Measurements from ENCODE around the gene PARVB.

The PARVB gene

DNA sequence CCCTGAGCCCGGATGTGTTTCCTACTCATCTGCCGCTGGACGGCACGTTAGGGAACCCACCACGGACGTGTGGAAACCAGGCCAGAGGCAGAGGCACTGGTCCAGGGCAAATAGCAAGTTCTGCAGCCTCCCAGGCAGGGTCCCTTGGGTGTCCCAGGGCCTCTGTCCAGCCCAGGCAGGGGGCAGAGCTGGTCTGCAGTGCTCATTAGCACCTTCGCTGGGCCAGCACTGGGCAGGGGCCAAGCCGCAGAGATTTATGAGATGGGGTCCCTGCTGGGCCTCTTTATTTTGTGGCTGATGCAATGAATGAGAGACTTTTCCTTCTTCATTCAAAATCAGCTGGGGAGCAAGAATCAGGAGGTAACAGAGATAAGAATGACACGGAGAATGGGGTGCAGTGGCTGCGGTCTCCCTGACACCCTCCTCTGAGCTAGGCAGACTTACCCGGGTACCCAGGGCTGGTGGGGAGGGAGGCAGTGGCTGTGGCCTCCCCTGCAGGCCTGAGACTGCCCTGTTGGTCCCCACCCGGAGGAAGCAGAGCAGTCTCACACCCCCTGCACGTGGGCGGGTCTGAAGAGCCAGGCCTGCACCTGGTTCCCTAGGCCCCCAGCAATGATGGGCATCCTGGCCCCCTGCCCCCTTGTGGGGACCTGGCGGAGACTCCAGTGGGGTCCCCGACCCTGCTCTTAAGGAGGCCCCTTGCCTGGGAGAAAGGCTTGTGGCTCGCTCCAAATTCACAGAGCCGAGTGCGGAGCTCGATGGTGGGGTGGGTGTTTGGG, 142.6 kb downstream of the PARVB start:
- no peak for DNase-seq

DNA sequence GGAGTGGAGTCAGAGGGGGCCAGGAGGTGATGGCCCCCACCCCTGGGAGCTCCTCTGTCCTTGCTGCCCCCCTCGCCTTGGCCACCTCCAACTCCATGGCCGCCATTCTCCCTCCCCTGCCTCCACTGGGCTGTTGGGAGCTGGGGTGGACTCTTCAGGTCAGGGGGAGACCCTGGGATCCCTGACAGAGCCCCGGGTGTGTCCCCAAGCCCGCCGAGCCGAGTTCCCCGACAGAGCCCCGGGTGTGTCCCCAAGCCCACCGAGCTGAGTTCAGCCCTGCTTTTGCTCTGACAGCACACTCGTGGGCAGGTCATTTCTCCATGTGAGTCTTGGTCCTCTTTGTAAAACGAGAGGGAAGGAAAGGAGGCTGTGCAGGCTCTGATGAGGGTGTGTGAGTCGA, 143.4 kb downstream of the PARVB start:
- DNase-seq: no peak

DNA sequence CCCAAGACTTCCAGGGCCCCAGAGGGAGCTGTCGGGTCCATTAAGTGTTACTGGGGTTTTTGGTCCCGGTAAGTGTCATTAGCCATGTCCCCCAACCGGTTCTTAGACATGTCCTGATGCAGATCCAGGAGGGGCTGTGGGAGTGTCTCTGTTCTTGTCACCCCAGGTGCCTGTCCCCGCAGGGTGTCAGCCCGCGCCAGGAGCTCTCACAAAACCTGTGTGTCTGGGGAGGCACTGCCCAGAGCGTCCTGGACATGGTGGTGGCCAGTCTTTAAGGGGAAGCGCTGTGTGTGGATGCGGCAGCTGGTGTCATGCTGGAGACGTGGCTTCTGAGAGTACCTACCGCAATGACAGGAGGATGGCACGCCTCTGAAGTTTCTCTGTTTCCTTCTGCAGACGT, 144.1 kb downstream of the PARVB start:
- DNase-seq: no peak

DNA sequence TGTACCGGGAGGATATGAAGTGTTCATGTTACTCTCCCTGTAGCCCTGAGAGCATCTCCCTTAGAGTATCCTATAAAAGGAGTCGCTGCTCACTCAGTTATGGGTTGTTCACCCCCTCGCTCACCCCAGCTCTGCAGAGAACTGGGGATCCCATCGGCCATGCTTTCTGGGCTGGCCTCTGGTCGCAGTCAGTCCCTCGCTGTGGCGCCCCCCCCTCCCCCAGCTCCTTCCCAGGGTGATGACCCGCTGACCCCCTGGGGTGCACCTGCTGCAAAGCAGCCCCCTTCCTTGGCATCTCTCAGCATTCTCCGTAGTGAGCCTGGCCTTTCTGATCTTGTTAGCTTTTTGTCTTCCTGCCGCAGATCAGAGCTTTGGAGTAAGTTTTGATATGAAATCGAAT, 146.4 kb downstream of the PARVB start:
- no peak for DNase-seq

DNA sequence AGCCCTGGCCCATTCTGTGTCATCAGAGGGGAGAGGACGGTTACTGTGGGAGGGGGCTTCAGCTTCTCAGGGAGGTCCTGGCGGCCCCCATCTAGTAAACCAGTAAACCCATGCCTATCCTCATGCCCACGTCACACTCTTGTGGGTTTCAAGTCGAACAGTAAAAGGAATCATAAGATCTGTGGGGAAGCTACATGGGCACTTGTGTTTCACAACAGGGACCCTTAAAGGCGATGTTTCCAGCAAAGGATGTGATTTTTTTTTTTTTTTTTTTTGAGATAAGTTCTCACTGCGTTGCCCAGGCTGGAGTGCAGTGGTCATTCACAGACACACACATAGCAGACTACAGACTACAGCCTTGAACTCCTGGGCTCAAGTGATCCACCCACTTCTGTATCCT, 147.5 kb downstream of the PARVB start:
- DNase-seq: no peak

DNA sequence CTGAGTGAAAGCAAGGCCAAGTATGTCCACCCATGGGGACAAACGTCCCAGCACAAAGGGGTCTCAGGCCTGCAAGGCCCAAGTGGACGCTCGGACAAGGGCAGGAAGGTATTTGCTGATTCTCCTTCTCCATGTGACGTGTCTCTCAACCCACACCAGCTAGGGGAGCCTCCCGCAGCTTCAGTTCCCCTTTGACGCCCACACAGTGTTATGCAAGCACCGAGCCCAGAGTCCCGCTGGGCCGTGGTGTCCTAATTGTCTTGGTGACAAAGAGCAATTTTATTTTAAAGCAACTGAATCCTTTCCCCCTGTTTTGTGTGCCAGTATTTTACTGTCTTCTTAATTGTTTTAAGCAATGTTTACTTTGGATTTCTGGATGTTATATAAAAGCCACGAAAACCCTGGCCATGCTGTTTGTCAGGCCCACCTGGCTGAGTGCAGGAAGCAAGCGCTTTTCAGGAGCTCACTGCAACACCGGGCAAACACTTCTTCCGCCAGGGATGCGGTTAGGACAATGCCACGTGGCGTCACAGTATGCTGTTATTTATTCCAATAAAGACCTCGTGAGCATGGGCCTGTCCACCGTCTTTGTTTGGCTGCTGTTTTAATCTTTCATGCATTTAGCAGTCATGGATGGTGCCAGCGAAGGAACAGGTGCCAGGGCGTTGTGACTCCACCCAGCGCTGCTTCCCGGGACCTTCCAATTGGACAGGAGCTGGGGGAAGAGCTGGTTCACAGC, 148.4 kb downstream of the PARVB start:
- no peak for DNase-seq

DNA sequence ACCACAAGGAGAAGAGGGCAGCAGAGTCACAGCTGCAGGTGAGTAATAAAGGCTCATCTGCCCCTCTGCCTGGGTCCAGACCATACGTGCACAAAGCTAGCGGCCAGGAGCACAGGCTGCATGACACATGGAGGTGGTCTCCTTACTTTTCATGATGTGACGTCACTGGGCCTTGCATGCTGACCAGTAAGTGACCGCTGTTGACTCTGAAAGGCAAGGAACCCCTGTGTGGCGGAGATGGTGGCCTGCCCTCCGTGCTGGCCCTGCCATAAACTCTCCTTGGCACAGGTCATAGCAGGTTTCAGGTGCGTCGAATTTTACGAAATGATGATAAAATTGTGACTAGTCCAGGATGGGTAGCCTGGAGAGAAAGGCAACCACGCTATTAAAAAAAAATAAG, 149.1 kb downstream of the PARVB start:
- no peak for DNase-seq

DNA sequence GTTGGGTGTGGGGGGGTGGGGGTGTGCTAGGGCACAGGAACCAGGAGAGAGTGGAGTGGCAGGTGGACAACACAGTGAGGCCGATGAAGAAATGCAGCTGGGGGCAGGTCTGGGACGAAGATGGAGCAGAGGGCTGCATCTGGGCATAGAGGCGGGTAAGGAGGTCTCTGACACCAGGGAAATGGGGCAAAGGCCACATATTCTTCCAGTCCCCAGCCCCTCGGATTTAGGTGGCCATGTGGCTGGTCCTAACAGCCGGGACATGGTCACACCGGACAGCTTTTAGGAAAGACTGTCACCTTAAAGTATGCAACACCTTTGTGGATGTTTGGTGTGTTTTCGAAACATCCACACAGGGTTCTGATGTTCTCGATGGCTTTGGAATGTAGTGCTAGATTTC, 151.6 kb downstream of the PARVB start:
- DNase-seq: no peak

DNA sequence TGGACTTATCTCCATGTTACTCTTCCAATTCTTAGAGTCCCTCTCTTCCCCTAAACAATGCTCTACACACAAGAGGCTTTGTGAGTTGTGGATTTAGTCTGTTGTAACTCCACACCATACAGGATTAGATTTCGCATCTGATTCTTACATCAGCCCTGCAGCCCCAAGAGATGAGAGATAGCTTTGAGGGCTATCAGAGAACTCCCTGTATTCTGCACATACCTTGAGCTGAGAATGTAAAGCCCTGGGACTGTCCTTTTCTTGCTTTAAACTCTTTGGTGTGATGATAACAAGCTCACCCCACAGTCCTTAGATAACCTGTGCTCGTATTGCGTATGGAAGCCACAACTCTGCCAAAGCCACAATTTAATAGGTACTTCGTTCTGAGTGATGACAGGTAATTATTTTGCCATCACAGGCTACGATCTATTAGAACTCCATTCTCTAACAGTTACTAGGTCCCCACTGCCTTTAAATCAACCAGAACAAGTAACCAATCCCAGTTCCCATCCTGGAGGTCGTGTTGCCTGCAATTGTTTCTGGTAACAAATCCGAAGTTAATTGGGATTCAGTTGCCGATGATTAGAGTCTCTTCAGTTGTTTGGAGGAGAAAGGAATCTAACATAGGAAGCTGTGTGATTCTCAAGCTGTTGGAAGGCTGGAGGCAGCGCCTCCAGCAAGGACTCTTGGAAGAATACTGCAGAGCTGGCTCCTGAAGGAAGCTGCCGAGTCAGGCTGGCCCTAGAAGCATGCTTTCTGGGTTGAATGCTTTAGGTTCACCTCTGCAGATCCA, 155.3 kb downstream of the PARVB start:
- DNase-seq: no peak

DNA sequence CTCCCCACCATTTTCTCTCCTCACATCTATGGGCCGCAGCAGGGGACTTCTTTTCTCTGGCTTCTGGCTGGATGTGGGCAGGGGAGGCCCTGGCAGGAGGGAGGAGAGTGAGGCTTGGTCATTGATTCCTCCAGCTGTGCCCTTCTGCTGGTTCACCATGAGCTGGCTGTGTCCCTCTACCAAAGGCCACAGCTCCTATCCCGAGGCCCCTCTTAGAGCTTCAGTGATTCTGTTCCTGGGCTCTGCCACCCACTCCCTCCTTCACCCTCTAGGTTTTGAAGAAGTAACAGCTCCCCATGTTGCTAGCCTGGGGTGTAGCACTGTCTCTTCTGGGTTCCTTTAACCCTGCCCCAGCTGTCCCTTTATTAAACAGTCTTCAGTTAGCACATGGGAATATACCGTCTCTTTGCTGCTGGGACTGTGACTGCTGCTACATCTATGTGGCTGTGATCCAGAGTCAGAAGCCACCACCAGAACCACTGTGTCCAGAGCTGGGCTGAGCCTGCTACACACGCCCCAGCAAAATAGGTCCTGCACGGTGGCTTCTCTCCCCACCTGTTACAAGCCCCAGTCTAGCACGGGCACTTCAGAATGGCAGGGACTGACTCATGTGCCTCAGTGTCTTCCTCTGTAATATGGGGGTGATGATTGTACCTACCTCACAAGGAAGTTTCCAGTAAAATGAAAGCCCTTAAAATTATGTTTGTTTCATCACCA, 156.0 kb downstream of the PARVB start:
- no peak for DNase-seq

DNA sequence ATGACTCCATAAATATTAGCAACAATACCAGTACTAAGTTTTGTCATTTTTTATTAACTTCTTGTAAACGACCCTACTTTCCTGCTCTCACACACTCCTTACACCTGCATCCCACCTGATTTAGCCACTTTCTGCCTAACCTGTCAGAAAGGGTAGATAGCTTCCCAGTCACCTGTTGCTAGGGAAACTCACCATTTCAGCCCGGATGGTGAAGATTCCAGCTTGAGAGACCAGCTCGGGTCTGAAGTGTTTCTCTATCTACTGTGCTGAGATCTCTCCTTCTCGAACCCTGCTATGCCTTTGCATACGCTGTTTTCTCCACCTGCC, 156.6 kb downstream of the PARVB start, which contains the start of gene PARVG:
Gene PARVG (plus strand): TSS at position 220 of the 327 bp plus-strand sequence. CDS start 2,405 bp downstream, outside the sequence.
- DNase-seq: no peak

DNA sequence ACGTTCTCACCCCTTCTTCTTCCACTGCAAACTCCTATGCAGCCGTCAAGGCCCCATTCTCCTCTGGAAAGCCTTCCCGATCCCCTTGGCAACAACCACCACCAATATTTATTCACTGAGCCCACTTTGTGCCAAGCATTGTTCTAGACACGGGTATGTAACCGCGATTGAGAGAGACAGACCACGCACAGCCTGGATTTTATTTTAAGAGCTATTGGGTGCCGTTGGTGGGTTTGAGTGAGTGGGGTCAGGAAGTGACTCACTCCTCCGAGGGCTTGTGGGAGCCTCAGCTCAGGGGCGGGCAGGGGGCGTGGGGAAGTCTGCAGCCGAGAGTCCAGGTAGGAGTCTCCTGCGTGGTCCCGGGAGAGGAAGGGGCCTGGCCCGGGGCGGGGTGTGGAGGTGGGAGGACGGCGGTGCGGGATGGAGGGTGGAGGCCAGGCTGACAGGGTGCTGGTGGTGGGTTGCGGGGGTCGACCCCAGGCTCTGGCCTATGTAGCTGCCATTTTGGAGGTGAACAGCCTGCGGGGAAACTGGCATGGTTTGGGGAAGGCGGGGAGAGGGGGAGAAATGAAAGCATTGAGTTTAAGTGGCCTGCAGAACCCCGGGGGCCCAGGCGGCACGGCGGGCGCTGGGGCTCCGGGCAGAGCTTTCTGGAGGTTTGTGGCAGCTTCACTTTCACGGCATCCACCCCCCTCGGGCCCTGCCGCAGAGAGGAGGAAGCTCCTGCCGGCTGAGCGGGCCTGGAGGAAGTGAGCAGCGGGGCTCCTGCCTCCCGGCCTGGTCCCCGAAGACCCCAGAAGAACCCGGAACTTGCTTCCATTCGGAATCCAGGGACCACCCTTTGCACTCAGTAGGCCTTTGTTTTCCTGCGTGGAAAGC, 157.2 kb downstream of the PARVB start:
- DNase-seq: no peak

DNA sequence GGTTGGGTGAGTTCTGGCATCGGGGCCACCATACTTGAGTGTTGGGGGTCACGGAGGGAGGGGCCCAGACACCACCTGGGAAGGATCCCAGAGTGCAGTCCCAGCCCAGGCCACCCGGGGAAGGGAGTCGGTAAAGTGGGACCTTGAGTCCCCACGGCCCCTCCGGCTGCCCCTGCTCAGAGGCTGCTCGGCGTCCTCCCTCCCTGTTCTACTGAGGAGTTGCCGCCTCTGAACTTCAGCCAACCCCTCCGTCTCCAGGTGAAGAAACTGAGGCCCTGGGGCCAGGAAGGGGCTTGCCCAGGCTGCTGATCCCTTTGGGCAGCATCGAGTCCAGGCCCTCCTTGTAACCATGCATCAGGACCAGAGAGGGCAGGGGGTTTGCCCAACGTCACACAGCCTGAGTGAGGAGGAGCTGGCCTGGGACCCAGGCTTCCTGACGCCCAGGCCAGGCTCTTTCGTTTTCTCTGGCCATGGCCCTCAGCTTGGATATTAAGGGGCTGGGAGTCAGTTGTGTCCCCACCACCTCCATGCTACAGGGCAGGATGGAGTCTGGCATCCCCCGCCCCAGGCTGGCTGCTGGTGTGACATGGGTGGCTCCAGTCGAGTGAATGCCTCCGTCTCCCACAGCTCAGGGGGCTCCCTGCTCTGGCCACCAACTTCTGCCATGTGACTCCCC, 157.9 kb downstream of the PARVB start:
- no peak for DNase-seq

DNA sequence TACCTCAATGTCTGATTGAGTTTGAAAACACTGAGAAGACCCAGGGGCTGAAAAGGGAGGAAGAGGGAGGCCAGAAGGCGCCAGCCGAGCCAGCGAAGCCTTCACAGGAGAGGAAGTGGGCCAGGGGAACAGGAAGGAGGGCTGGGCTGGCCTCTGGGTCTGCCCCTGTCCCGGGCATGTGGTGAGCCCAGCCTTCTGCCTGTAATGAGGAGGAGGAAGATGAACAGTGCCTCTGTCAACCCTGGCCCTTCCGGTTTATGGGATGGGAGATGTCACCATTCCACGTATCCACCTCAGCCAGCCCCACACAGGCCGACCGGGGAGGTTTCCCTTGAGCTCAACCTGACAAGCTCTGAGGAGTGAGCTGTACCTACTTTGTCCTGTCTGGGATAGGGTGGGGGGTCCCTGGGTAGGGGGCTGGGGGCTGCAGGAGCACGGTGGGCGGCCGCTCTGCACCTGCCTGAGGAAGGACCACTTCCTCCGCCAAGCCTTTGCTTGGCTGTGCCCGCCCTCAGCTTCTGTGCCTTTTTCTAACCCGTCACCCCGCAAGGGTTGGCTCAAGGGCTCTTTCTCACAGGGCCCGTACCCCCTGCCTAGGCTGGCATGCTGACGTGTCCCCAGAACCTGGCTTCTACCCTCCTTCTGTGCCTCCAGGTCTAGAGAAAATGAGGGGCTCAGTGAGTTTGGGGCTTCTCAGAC, 158.6 kb downstream of the PARVB start:
- DNase-seq: no peak

DNA sequence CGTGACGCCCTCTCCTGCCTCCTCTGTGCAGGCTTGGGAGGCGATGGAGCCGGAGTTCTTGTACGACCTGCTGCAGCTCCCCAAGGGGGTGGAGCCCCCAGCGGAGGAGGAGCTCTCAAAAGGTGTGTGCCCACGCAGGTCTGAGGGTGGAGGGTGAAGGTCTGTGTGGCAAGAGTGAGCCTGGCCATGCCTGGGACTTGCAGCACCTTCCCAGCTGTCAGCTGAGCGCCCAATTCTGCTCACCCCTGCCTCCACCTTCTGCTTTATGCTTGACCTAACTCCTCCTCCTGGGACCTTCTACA, 159.1 kb downstream of the PARVB start:
- DNase-seq: no peak

DNA sequence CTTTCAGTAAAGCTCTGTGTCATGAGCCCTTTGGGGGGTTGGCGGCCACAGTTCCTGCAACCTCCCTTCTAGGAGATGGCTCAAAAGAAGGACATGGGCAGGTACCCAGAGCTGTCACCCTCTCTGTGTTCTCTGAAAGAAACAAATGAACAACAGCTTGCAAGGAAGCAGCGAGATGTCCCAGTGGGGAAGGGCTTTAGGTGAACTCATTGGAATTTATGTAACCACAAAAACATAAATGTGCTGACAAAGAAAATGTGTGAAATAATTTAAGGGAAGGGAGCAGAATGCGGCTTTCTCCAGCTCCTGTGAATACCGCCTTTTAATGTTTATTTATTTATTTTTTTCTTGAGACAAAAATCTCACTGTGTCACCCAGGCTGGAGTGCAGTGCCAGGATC, 159.9 kb downstream of the PARVB start:
- no peak for DNase-seq

DNA sequence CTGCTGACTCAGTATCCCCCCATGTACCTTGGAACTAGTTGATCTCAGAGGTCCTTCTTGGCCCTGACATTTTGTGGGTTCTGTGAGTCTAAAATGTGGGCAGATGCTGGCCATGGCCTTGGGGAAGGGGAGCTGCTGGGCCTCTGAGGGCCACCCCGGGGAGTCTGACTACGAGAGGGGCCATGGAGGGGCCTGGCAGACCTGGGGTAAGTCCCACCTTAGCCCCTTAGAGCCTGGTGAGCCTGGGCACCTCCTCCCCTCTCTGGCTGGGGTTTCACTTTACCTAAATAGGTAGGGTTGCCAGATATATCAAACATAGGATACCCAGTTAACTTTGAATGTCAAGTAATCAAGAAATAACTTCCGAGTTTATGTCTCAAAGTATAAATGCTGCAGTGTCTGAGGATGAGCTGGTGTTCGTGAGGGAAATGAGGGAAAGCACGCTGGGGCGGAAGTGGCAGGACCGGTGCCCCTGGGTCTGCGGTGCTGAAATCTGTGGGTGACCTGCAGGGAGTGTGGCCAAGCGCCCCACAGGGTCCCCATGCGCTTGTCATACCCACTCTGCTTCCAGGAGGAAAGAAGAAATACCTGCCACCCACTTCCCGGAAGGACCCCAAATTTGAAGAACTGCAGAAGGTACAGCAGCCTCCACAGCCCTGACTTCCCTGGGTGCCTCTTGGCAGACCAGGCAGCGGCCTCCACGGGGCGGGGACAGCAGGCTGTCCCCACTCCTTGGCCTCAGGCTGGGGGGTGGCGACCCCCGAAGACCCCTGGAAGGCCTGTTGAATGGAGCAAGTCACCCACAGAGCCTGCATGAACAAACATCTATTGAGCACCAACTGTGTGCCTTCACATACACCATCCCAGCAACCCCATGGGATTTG, 161.4 kb downstream of the PARVB start:
- no peak for DNase-seq

DNA sequence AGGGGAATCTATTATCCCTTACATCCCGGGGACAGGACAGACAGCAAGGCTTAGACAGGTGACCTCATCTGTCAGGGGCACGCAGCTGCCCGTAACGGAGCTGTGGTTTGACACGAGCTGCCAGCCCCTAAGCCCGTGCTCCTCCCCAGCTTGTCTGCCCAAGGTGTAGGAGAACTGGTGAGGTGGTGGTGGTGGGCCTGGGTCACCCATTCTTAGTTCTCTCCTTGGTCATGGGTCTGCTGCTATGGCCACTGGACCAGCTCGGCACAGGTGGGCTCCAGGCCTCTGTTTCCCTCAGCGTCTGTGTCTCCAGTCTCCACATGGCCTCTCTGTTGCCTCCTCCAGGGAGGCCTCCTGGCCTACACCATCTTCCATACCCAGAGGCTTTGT, 162.0 kb downstream of the PARVB start:
- DNase-seq: no peak

DNA sequence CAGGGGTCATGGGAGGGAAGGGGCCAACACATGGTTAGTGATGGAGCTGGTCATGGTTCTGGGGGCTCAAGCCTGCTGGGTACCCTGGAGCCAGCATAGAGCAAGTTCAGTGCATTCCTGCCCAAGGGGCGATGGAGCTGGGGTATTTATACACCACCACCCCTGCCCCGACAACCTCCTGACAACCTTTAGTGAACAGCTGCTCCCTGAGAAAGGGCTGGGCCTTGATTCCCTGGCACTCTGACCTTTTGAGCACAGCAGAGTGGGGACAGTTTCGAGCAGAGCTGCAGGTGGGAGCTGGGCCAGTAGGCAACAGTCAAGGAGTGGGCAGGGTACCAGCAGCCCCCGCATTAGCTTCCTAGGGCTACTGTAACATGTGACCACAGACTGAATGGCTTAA, 162.6 kb downstream of the PARVB start:
- no peak for DNase-seq

DNA sequence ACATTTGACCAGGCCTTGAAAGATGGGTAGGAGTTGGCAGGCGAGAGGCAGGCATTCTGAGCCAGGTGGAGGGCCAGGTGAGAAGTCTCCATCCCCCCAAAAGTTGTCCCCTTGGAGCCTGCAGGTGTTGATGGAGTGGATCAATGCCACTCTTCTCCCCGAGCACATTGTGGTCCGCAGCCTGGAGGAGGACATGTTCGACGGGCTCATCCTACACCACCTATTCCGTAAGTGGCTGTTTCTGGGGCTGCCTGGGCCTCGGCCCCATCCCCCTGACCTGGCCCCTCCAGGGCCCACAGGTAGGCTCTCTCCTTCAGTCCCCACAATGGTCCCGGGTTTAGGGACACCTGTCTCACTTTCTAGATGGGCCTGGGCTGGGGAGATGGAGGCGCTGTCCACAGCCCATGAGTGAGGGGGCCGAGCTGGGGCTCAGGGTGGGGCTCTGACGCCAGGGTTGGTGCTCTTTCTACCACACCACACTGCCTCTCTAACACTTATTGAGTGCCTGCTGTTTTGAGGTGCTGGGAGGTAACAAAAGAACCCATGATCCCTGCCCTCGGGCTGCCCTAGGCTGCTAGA, 163.6 kb downstream of the PARVB start:
- no peak for DNase-seq

Data from NCI-H1092 (cell line).